Adrenal gland (tissue), 5 donors: ENCODE measurements around the gene NPBWR2.

Experiments used
- POLR2A ChIP-seq, 2 donors: fragments of 450-650 bp; IDR thresholded peaks; one replicate each; pipeline ENCODE4 v1.6.1; 2017; ENCODE audit warnings: antibody characterized with exemption in 2 of 2, mild to moderate bottlenecking in 2 of 2, moderate library complexity in 1 of 2
- TF ChIP-seq, protein P1 (sequence below), 6 experiments: fragments of 450-650 bp in 4 of 6; fragments of 200-600 bp in 2 of 6; sonication (generic) in 1 of 6; IDR thresholded peaks; 1 replicate in 5 of 6; 2 replicates in 1 of 6; pipeline versions ENCODE4 v1.5.1 to v1.8.0; 2016 to 2021; ENCODE audit warnings: antibody characterized with exemption in 6 of 6, mild to moderate bottlenecking in 2 of 6, moderate library complexity in 1 of 6
- donor health status: DM: no; HTN: no; CAD: no.

DNA sequence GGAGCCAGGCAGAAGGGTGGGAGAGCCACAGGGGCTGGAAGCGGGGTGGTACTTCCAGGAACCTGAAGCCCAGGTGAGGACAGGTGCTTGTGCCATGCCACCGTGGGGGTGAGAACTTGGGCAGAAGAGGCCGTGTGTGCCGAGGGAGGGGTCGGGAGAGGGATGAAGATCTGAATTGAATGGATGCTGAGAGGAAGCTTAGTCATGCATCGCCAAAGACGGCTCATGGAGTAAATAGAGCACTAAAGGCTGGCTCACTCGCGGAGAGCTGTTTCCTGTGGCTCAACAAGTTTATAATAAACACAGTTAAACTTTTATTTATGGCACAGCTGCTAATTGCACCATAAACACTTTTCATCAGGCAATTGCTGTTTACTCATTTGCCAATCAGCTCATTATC, 35.2 kb upstream of the NPBWR2 start:
- TF ChIP-seq POLR2A (IDR thresholded peaks at IDR 0.05) = no peak
- TF ChIP-seq, protein P1, sequence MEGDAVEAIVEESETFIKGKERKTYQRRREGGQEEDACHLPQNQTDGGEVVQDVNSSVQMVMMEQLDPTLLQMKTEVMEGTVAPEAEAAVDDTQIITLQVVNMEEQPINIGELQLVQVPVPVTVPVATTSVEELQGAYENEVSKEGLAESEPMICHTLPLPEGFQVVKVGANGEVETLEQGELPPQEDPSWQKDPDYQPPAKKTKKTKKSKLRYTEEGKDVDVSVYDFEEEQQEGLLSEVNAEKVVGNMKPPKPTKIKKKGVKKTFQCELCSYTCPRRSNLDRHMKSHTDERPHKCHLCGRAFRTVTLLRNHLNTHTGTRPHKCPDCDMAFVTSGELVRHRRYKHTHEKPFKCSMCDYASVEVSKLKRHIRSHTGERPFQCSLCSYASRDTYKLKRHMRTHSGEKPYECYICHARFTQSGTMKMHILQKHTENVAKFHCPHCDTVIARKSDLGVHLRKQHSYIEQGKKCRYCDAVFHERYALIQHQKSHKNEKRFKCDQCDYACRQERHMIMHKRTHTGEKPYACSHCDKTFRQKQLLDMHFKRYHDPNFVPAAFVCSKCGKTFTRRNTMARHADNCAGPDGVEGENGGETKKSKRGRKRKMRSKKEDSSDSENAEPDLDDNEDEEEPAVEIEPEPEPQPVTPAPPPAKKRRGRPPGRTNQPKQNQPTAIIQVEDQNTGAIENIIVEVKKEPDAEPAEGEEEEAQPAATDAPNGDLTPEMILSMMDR (IDR thresholded peaks at IDR 0.05) = no peak
